ENCODE results near the gene CCDC182. TPM values are rescaled to one million over a fixed set of nuclear protein-coding genes. Genes with fewer than 3 reads are reported as not detected.

CCDC182 gene
- total and polyA plus RNA-seq, 10 donors: not detected

GRCh38 chr17:57766318-57766943 lies 21.3 kb upstream of the CCDC182 start:
- no peaks in the 10 kb centered on the region for H3K36me3 ChIP-seq
- H3K9me3 ChIP-seq: no peaks in the 10 kb centered on the region
- intact Hi-C loops (cut with DNase I; ENCODE audit: low total_unique reads): no loop called here
- 83 to 90% (median 85%) methylated on average over 2 of the region's 2 CpGs for WGBS, 5 donors
- no peak overlapping the region for H3K27ac ChIP-seq
- H3K4me3 ChIP-seq: no peak overlapping the region
- DNase-seq: no peak
- no peak for TF ChIP-seq POLR2AphosphoS5 (IDR thresholded peaks at IDR 0.05)
- no peak for TF ChIP-seq CTCF (IDR thresholded peaks at IDR 0.05 in 8 of 11, conservative IDR thresholded peaks at IDR 0.05 in 3 of 11)
- TF ChIP-seq POLR2A (IDR thresholded peaks at IDR 0.05): no peak
- H3K4me1 ChIP-seq: no peaks in the 10 kb centered on the region
- H3K27me3 ChIP-seq (replicated peaks in 1 of 7): peaks cover 0 to 10% (median 0%) of the 10 kb centered on the region in 7 donors

- DNase-seq: no peak
- TF ChIP-seq POLR2A (IDR thresholded peaks at IDR 0.05): no peak
- intact Hi-C loops (cut with DNase I; ENCODE audit: low total_unique reads): no loop called here
- Histone ChIP-seq H3K27me3 (replicated peaks in 1 of 7) (peaks cover 0 to 10% (median 0%) of the 10 kb centered on the region in 7 donors), H3K27ac (no peak overlapping the region), H3K9me3 (no peaks in the 10 kb centered on the region), H3K36me3 (no peaks in the 10 kb centered on the region), H3K4me1 (no peaks in the 10 kb centered on the region), H3K4me3 (no peak overlapping the region)
- 85 to 90% (median 87%) methylated on average over 19 of the region's 19 CpGs for WGBS, 5 donors
Measured at GRCh38 chr17:57762452-57763395, 17.6 kb upstream of the CCDC182 start.

GRCh38 chr17:57761887-57762286 lies 16.8 kb upstream of the CCDC182 start:
- Histone ChIP-seq H3K36me3 (no peaks in the 10 kb centered on the region), H3K9me3 (no peaks in the 10 kb centered on the region), H3K27me3 (replicated peaks in 1 of 7) (peaks cover 0 to 10% (median 0%) of the 10 kb centered on the region in 7 donors), H3K4me1 (no peaks in the 10 kb centered on the region), H3K4me3 (no peak overlapping the region), H3K27ac (no peak overlapping the region)
- 65 to 76% (median 70%) methylated on average over 7 to 8 of the region's 8 CpGs for WGBS, 5 donors
- TF ChIP-seq POLR2AphosphoS5 (IDR thresholded peaks at IDR 0.05): no peak
- no peak for TF ChIP-seq POLR2A (IDR thresholded peaks at IDR 0.05)
- no peak for TF ChIP-seq CTCF (IDR thresholded peaks at IDR 0.05 in 8 of 11, conservative IDR thresholded peaks at IDR 0.05 in 3 of 11)
- intact Hi-C loops (cut with DNase I; ENCODE audit: low total_unique reads): no loop called here
- DNase-seq: no peak

- Histone ChIP-seq H3K36me3 (no peaks in the 10 kb centered on the region), H3K27ac (no peak overlapping the region), H3K4me3 (no peak overlapping the region), H3K9me3 (no peaks in the 10 kb centered on the region), H3K4me1 (no peaks in the 10 kb centered on the region), H3K27me3 (replicated peaks in 1 of 7) (peaks cover 0 to 10% (median 0%) of the 10 kb centered on the region in 7 donors)
- TF ChIP-seq POLR2AphosphoS5 (IDR thresholded peaks at IDR 0.05) (no peak), CTCF (IDR thresholded peaks at IDR 0.05 in 8 of 11, conservative IDR thresholded peaks at IDR 0.05 in 3 of 11) (no peak), POLR2A (IDR thresholded peaks at IDR 0.05) (no peak)
- 87 to 95% (median 92%) methylated on average over 4 of the region's 4 CpGs for WGBS, 5 donors
- intact Hi-C loops (cut with DNase I; ENCODE audit: low total_unique reads): no loop called here
- no peak for DNase-seq
Measured at GRCh38 chr17:57760046-57760445, 14.9 kb upstream of the CCDC182 start.

All from spleen (tissue), 11 donors.